SK-N-SH treated with all-trans-retinoic acid at 6 μM for 48 hours (cell line): ENCODE data around the gene CCDC170.

Source experiments
- ATAC-seq: fragments of 200-7000 bp; cut with Tn5 transposase; 3 replicates; pipeline ENCODE4 v1.9.1; 2020; ENCODE audit warnings: mild to moderate bottlenecking, moderate library complexity
- ARNTL ChIP-seq: fragments of 450-650 bp; formaldehyde crosslinking; IDR thresholded peaks from 2 replicates; pipeline ENCODE4 v1.5.0; 2020; ENCODE audit warnings: low read depth, mild to moderate bottlenecking, moderate library complexity, borderline replicate concordance
- BACH2 ChIP-seq: fragments of 250-450 bp; sonication (Bioruptor Pico); IDR thresholded peaks from 2 replicates; pipeline ENCODE4 v1.9.0; 2021; ENCODE audit warnings: mild to moderate bottlenecking, borderline replicate concordance
- CSDC2 ChIP-seq: fragments of 250-450 bp; sonication (Bioruptor Pico); IDR thresholded peaks from 2 replicates; pipeline ENCODE4 v1.5.0; 2020; ENCODE audit warnings: mild to moderate bottlenecking, moderate library complexity
- ESRRG ChIP-seq: fragments of 250-450 bp; sonication (Bioruptor Pico); IDR thresholded peaks from 2 replicates; pipeline ENCODE4 v1.6.1; 2021; ENCODE audit warnings: mild to moderate bottlenecking
- GLIS3 ChIP-seq: fragments of 250-450 bp; sonication (Bioruptor Pico); IDR thresholded peaks from 2 replicates; pipeline ENCODE4 v1.5.0; 2020; ENCODE audit warnings: mild to moderate bottlenecking, moderate library complexity
- ISL1 ChIP-seq: fragments of 250-450 bp; sonication (Bioruptor Pico); IDR thresholded peaks from 2 replicates; pipeline ENCODE4 v2.1.2; 2022; ENCODE audit warnings: mild to moderate bottlenecking, moderate library complexity
- OSR1 ChIP-seq: fragments of 250-450 bp; sonication (Bioruptor Pico); IDR thresholded peaks from 2 replicates; pipeline ENCODE4 v1.8.0; 2022; ENCODE audit warnings: moderate library complexity, mild to moderate bottlenecking, inconsistent platforms
- PPARA ChIP-seq: fragments of 250-450 bp; sonication (Bioruptor Pico); IDR thresholded peaks from 2 replicates; pipeline ENCODE4 v1.5.0; 2020; ENCODE audit warnings: mild to moderate bottlenecking, borderline replicate concordance
- RARB ChIP-seq: fragments of 250-450 bp; sonication (Bioruptor Pico); IDR thresholded peaks from 2 replicates; pipeline ENCODE4 v1.8.0; 2021; ENCODE audit warnings: mild to moderate bottlenecking, moderate library complexity
- SNAI2 ChIP-seq: fragments of 250-450 bp; sonication (Bioruptor Pico); IDR thresholded peaks from 2 replicates; pipeline ENCODE4 v1.5.0; 2020; ENCODE audit warnings: mild to moderate bottlenecking, moderate library complexity
- TCF4 ChIP-seq: fragments of 250-450 bp; sonication (Bioruptor Pico); IDR thresholded peaks from 2 replicates; pipeline ENCODE4 v1.8.0; 2021; ENCODE audit warnings: mild to moderate bottlenecking, moderate library complexity, borderline replicate concordance
- TOX ChIP-seq: fragments of 250-450 bp; sonication (Bioruptor Pico); IDR thresholded peaks from 2 replicates; pipeline ENCODE4 v1.8.0; 2021; ENCODE audit warnings: mild to moderate bottlenecking, moderate library complexity, borderline replicate concordance
- ZC3H10 ChIP-seq: fragments of 250-450 bp; sonication (Bioruptor Pico); IDR thresholded peaks from 2 replicates; pipeline ENCODE4 v1.5.1; 2021; ENCODE audit warnings: mild to moderate bottlenecking, moderate library complexity
- ZFP3 ChIP-seq: fragments of 250-450 bp; sonication (Bioruptor Pico); IDR thresholded peaks from 2 replicates; pipeline ENCODE4 v1.5.0; 2020; ENCODE audit warnings: mild to moderate bottlenecking, moderate library complexity
- ZFP30 ChIP-seq: fragments of 450-650 bp; formaldehyde crosslinking; IDR thresholded peaks from 2 replicates; pipeline ENCODE4 v1.5.0; 2022; ENCODE audit warnings: mild to moderate bottlenecking, moderate library complexity
- ZNF565 ChIP-seq: fragments of 450-650 bp; formaldehyde crosslinking; conservative IDR thresholded peaks from 2 replicates; pipeline ENCODE4 v1.5.0; 2020; ENCODE audit warnings: low read depth, mild to moderate bottlenecking, moderate library complexity
- ZNF70 ChIP-seq: fragments of 450-650 bp; formaldehyde crosslinking; IDR thresholded peaks from 2 replicates; pipeline ENCODE4 v1.5.0; 2020; ENCODE audit warnings: mild to moderate bottlenecking, moderate library complexity
- ZNF8 ChIP-seq: fragments of 450-650 bp; formaldehyde crosslinking; IDR thresholded peaks from 2 replicates; pipeline ENCODE4 v1.5.0; 2020; ENCODE audit warnings: mild to moderate bottlenecking, moderate library complexity
- TF ChIP-seq, protein P1 (sequence below): fragments of 250-450 bp; sonication (Bioruptor Pico); IDR thresholded peaks from 2 replicates; pipeline ENCODE4 v1.5.1; 2021; ENCODE audit warnings: mild to moderate bottlenecking, moderate library complexity
- TF ChIP-seq, protein P2 (sequence below): fragments of 250-450 bp; sonication (Bioruptor Pico); IDR thresholded peaks from 2 replicates; pipeline ENCODE4 v1.5.0; 2020; ENCODE audit warnings: mild to moderate bottlenecking, moderate library complexity
- TF ChIP-seq, protein P3 (sequence below): fragments of 250-450 bp; sonication (Bioruptor Pico); IDR thresholded peaks from 2 replicates; pipeline ENCODE4 v1.8.0; 2020; ENCODE audit warnings: mild to moderate bottlenecking, moderate library complexity, borderline replicate concordance
- TF ChIP-seq, protein P4 (sequence below): fragments of 250-450 bp; sonication (Bioruptor Pico); IDR thresholded peaks from 2 replicates; pipeline ENCODE4 v1.5.1; 2020; ENCODE audit warnings: low read depth, mild to moderate bottlenecking, moderate library complexity
- TF ChIP-seq, protein P5 (sequence below): fragments of 250-450 bp; sonication (Bioruptor Pico); IDR thresholded peaks from 2 replicates; pipeline ENCODE4 v1.8.0; 2021; ENCODE audit warnings: low read depth, mild to moderate bottlenecking, moderate library complexity, borderline replicate concordance

Gene CCDC170

DNA sequence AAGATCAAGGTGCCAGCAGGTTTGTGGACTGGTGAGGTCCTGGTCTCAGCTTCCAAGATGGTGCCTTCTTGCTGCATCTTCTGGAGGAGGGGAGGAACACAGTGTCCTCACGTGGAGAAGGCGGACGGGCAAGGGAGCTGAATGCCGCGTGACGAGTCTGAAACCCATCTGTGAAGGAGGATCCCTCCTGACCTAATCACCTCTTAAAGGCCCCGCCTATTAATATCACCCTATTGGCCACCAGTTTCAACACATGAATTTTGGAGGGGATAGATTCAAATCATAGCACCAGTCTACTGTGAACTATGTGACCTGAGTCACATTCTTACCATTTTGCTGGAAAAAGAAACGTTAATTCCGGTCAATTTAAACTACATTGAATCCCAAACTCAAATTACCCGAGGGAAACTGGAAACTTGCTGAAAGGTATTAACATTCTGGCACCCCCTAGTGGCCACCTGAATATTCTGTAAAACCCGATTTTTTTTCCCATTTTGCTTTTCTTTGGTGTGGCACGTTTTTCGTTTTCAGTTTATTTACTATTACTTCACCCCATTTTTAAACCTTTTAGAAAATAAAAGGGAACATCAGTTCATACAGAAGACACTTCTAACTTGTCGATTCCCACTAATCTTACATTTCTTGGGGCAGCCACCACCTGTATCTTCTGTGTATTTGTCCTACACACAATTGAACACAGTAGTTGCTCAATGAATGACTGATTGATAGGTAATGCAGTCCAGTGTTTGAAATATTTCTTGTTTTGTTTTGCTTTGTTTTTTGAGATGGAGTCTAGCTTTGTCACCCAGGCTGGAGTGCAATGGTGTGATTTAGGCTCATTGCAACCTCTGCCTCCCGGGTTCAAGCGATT is 17.9 kb upstream of the CCDC170 start:
- ATAC-seq: peak; percentile 62
- TF ChIP-seq ESRRG (CRISPR knock-in tag): no peak
- no peak for TF ChIP-seq PPARA (CRISPR knock-in tag)
- TF ChIP-seq, protein P1, sequence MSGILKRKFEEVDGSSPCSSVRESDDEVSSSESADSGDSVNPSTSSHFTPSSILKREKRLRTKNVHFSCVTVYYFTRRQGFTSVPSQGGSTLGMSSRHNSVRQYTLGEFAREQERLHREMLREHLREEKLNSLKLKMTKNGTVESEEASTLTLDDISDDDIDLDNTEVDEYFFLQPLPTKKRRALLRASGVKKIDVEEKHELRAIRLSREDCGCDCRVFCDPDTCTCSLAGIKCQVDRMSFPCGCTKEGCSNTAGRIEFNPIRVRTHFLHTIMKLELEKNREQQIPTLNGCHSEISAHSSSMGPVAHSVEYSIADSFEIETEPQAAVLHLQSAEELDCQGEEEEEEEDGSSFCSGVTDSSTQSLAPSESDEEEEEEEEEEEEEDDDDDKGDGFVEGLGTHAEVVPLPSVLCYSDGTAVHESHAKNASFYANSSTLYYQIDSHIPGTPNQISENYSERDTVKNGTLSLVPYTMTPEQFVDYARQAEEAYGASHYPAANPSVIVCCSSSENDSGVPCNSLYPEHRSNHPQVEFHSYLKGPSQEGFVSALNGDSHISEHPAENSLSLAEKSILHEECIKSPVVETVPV (CRISPR knock-in tag): no peak
- no peak for TF ChIP-seq ISL1
- TF ChIP-seq, protein P2, sequence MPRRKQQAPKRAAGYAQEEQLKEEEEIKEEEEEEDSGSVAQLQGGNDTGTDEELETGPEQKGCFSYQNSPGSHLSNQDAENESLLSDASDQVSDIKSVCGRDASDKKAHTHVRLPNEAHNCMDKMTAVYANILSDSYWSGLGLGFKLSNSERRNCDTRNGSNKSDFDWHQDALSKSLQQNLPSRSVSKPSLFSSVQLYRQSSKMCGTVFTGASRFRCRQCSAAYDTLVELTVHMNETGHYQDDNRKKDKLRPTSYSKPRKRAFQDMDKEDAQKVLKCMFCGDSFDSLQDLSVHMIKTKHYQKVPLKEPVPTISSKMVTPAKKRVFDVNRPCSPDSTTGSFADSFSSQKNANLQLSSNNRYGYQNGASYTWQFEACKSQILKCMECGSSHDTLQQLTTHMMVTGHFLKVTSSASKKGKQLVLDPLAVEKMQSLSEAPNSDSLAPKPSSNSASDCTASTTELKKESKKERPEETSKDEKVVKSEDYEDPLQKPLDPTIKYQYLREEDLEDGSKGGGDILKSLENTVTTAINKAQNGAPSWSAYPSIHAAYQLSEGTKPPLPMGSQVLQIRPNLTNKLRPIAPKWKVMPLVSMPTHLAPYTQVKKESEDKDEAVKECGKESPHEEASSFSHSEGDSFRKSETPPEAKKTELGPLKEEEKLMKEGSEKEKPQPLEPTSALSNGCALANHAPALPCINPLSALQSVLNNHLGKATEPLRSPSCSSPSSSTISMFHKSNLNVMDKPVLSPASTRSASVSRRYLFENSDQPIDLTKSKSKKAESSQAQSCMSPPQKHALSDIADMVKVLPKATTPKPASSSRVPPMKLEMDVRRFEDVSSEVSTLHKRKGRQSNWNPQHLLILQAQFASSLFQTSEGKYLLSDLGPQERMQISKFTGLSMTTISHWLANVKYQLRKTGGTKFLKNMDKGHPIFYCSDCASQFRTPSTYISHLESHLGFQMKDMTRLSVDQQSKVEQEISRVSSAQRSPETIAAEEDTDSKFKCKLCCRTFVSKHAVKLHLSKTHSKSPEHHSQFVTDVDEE (CRISPR knock-in tag): no peak
- TF ChIP-seq ZC3H10: no peak
- no peak for TF ChIP-seq ZNF8
- no peak for TF ChIP-seq ZNF70 (CRISPR knock-in tag)
- no peak for TF ChIP-seq ZNF565 (CRISPR knock-in tag)
- TF ChIP-seq, protein P3, sequence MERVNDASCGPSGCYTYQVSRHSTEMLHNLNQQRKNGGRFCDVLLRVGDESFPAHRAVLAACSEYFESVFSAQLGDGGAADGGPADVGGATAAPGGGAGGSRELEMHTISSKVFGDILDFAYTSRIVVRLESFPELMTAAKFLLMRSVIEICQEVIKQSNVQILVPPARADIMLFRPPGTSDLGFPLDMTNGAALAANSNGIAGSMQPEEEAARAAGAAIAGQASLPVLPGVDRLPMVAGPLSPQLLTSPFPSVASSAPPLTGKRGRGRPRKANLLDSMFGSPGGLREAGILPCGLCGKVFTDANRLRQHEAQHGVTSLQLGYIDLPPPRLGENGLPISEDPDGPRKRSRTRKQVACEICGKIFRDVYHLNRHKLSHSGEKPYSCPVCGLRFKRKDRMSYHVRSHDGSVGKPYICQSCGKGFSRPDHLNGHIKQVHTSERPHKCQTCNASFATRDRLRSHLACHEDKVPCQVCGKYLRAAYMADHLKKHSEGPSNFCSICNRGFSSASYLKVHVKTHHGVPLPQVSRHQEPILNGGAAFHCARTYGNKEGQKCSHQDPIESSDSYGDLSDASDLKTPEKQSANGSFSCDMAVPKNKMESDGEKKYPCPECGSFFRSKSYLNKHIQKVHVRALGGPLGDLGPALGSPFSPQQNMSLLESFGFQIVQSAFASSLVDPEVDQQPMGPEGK (CRISPR knock-in tag): no peak
- no peak for TF ChIP-seq SNAI2 (CRISPR knock-in tag)
- TF ChIP-seq BACH2 (CRISPR knock-in tag): no peak
- no peak for TF ChIP-seq CSDC2 (CRISPR knock-in tag)
- no peak for TF ChIP-seq GLIS3 (CRISPR knock-in tag)
- TF ChIP-seq TOX (CRISPR knock-in tag): no peak
- no peak for TF ChIP-seq ZFP3 (CRISPR knock-in tag)
- TF ChIP-seq TCF4: no peak
- no peak for TF ChIP-seq ARNTL (CRISPR knock-in tag)
- no peak for TF ChIP-seq OSR1
- no peak for TF ChIP-seq RARB (CRISPR knock-in tag)

DNA sequence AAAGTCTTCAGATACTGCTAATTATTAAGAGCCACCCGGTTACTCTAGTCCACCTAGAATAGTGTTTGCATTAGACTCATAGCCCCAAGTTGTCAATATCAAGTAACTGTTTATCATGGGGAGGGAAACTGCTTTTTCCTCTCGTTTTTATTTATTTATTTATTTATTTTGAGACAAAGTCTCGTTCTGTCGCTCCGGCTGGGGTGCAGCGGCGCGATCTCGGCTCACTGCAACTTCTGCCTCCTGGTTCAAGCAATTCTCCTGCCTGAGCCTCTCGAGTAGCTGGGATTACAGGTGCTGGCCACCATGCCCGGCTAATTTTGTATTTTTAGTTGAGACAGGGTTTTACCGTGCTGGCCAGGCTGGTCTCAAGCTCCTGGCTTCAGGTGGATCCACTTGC is 16.1 kb upstream of the CCDC170 start:
- no peak for ATAC-seq

More for the DNA sequence above, 16.1 kb upstream of the CCDC170 start:
- TF ChIP-seq BACH2 (CRISPR knock-in tag) (no peak), TOX (CRISPR knock-in tag) (no peak), ZNF70 (CRISPR knock-in tag) (no peak), ESRRG (CRISPR knock-in tag) (no peak), ARNTL (CRISPR knock-in tag) (no peak), ISL1 (no peak), ZFP3 (CRISPR knock-in tag) (no peak), ZFP30 (CRISPR knock-in tag) (no peak), GLIS3 (CRISPR knock-in tag) (no peak)
- TF ChIP-seq, protein P2 (CRISPR knock-in tag): no peak
- TF ChIP-seq, protein P4, sequence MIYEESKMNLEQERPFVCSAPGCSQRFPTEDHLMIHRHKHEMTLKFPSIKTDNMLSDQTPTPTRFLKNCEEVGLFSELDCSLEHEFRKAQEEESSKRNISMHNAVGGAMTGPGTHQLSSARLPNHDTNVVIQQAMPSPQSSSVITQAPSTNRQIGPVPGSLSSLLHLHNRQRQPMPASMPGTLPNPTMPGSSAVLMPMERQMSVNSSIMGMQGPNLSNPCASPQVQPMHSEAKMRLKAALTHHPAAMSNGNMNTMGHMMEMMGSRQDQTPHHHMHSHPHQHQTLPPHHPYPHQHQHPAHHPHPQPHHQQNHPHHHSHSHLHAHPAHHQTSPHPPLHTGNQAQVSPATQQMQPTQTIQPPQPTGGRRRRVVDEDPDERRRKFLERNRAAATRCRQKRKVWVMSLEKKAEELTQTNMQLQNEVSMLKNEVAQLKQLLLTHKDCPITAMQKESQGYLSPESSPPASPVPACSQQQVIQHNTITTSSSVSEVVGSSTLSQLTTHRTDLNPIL (CRISPR knock-in tag): no peak
- TF ChIP-seq, protein P3 (CRISPR knock-in tag): no peak
- TF ChIP-seq, protein P5, sequence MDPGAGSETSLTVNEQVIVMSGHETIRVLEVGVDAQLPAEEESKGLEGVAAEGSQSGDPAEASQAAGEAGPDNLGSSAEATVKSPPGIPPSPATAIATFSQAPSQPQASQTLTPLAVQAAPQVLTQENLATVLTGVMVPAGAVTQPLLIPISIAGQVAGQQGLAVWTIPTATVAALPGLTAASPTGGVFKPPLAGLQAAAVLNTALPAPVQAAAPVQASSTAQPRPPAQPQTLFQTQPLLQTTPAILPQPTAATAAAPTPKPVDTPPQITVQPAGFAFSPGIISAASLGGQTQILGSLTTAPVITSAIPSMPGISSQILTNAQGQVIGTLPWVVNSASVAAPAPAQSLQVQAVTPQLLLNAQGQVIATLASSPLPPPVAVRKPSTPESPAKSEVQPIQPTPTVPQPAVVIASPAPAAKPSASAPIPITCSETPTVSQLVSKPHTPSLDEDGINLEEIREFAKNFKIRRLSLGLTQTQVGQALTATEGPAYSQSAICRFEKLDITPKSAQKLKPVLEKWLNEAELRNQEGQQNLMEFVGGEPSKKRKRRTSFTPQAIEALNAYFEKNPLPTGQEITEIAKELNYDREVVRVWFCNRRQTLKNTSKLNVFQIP (CRISPR knock-in tag): no peak
- TF ChIP-seq, protein P1 (CRISPR knock-in tag): no peak
